ENCODE data around the gene PTPRU. TPM values are rescaled to one million over a fixed set of nuclear protein-coding genes. Genes with fewer than 3 reads are reported as not detected.

PTPRU gene
- total RNA-seq, 2 experiments from 2014 or later: 0.16 to 0.56 TPM

DNA sequence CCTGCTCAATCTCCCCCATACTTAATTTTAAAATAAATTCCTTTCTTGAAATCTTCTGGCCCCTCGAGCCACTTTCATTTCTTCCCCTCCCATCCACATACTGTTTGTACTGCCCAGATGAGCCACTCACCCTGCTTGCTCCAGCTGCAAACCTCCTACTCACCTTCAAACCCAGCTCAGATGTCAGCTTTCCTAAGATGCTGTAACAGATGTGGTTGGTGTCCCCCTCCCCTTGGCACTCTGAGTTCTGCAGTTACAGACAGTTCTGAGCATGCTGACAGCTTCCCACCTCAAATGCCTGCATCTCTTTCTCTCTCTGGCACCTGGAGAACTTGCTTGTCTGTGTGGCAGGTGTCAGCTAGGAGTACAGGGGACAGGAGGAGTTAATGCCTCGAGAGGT, 106.7 kb downstream of the PTPRU start:
- H3K9me3 Mint-ChIP-seq: no peaks in the 10 kb centered on the region
- intact Hi-C loops (cut with DNase I, micrococcal nuclease): no loop called here
- no peaks in the 10 kb centered on the region for H3K9me3 ChIP-seq (ENCODE audit: control insufficient read depth in 1 of 2, insufficient read depth in 1 of 2, low read length in 2 of 2)
- H3K4me1 ChIP-seq (ENCODE audit: insufficient read depth, low read length): no peaks in the 10 kb centered on the region
- no peak overlapping the region for H3K27ac Mint-ChIP-seq
- peaks cover 56% of the 10 kb centered on the region for H3K27me3 Mint-ChIP-seq
- no peaks in the 10 kb centered on the region for H3K36me3 Mint-ChIP-seq (ENCODE audit: low read depth)
- H3K27me3 ChIP-seq (ENCODE audit: control insufficient read depth in 1 of 2, insufficient read depth in 2 of 2, low read length in 2 of 2): peaks cover 7 to 11% of the 10 kb centered on the region in 2 experiments
- no peak overlapping the region for H3K4me3 Mint-ChIP-seq
- no peak overlapping the region for H3K4me3 ChIP-seq (ENCODE audit: low read length)
- DNase-seq (no peak), ATAC-seq (ENCODE audit: poor library complexity) (no peak)
- TF ChIP-seq, protein P1, sequence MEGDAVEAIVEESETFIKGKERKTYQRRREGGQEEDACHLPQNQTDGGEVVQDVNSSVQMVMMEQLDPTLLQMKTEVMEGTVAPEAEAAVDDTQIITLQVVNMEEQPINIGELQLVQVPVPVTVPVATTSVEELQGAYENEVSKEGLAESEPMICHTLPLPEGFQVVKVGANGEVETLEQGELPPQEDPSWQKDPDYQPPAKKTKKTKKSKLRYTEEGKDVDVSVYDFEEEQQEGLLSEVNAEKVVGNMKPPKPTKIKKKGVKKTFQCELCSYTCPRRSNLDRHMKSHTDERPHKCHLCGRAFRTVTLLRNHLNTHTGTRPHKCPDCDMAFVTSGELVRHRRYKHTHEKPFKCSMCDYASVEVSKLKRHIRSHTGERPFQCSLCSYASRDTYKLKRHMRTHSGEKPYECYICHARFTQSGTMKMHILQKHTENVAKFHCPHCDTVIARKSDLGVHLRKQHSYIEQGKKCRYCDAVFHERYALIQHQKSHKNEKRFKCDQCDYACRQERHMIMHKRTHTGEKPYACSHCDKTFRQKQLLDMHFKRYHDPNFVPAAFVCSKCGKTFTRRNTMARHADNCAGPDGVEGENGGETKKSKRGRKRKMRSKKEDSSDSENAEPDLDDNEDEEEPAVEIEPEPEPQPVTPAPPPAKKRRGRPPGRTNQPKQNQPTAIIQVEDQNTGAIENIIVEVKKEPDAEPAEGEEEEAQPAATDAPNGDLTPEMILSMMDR (IDR thresholded peaks at IDR 0.05): no peak
- ChIA-PET POLR2A (no interaction called here), CTCF (no interaction called here)
- H3K4me1 Mint-ChIP-seq (ENCODE audit: low read depth): no peaks in the 10 kb centered on the region
- H3K27ac ChIP-seq (ENCODE audit: low read depth in 1 of 2, low read length in 2 of 2): no peak overlapping the region
- no peaks in the 10 kb centered on the region for H3K36me3 ChIP-seq (ENCODE audit: insufficient read depth, low read length)

DNA sequence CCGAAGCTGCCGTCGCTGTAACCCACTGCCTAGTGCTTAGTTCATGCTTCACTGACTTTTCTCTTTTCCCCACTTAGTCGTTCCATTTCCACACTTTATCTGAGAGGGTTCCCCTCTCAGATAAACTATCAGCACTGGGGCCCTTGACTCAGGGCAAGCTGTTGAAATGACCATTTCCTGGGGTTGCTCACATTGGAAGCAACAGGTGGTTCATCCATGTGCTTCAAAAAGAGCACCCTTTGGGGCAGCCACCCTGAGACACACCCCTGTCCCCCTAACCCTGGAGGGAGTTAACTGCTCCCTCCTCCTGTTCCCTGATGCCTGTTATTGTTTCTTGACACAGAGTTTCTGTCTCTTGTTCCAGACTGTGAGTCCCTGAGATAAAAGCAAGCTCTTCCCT, 107.2 kb downstream of the PTPRU start:
- H3K36me3 Mint-ChIP-seq (ENCODE audit: low read depth): no peaks in the 10 kb centered on the region
- H3K27me3 Mint-ChIP-seq: peaks cover 56% of the 10 kb centered on the region
- no peaks in the 10 kb centered on the region for H3K9me3 ChIP-seq (ENCODE audit: control insufficient read depth in 1 of 2, insufficient read depth in 1 of 2, low read length in 2 of 2)
- H3K4me3 Mint-ChIP-seq: no peak overlapping the region
- no peaks in the 10 kb centered on the region for H3K36me3 ChIP-seq (ENCODE audit: insufficient read depth, low read length)
- ATAC-seq (ENCODE audit: poor library complexity) (no peak), DNase-seq (no peak)
- no peak overlapping the region for H3K27ac ChIP-seq (ENCODE audit: low read depth in 1 of 2, low read length in 2 of 2)
- POLR2A ChIA-PET: no interaction called here
- H3K4me1 Mint-ChIP-seq (ENCODE audit: low read depth): no peaks in the 10 kb centered on the region
- H3K4me1 ChIP-seq (ENCODE audit: insufficient read depth, low read length): no peaks in the 10 kb centered on the region
- no peaks in the 10 kb centered on the region for H3K9me3 Mint-ChIP-seq
- TF ChIP-seq, protein P1 (IDR thresholded peaks at IDR 0.05): no peak
- no peak overlapping the region for H3K4me3 ChIP-seq (ENCODE audit: low read length)
- H3K27ac Mint-ChIP-seq: no peak overlapping the region
- intact Hi-C loops (cut with DNase I, micrococcal nuclease): no loop called here
- peaks cover 7 to 12% of the 10 kb centered on the region in 2 experiments for H3K27me3 ChIP-seq (ENCODE audit: control insufficient read depth in 1 of 2, insufficient read depth in 2 of 2, low read length in 2 of 2)
- CTCF ChIA-PET: no interaction called here

DNA sequence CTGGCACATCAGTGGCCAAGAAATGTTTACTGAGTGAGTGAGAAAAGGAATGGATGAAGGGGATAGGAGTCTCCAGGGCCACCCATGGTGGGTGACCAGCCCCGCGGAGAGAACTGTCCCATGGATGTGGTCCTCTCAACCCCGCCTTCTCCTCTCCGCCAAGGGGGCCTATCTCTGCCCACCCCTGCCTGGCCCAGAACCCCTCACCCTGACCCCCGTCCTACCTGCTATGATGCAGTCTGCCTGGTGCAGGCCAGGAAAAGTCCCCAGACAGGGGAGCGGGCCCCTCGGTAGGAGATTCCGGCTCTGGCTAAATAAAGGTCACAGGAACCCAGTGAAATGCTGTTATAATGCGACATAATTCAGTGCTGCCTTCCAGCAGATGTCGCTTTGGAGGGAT, 107.6 kb downstream of the PTPRU start:
- Histone ChIP-seq H3K27ac (ENCODE audit: low read depth in 1 of 2, low read length in 2 of 2) (no peak overlapping the region), H3K36me3 (ENCODE audit: insufficient read depth, low read length) (no peaks in the 10 kb centered on the region), H3K4me3 (ENCODE audit: low read length) (no peak overlapping the region), H3K9me3 (ENCODE audit: control insufficient read depth in 1 of 2, insufficient read depth in 1 of 2, low read length in 2 of 2) (no peaks in the 10 kb centered on the region), H3K27me3 (ENCODE audit: control insufficient read depth in 1 of 2, insufficient read depth in 2 of 2, low read length in 2 of 2) (peaks cover 7 to 12% of the 10 kb centered on the region in 2 experiments), H3K4me1 (ENCODE audit: insufficient read depth, low read length) (no peaks in the 10 kb centered on the region)
- no peaks in the 10 kb centered on the region for H3K9me3 Mint-ChIP-seq
- peaks cover 56% of the 10 kb centered on the region for H3K27me3 Mint-ChIP-seq
- ATAC-seq (ENCODE audit: poor library complexity) (no peak), DNase-seq (no peak)
- H3K4me3 Mint-ChIP-seq: no peak overlapping the region
- H3K27ac Mint-ChIP-seq: no peak overlapping the region
- no peaks in the 10 kb centered on the region for H3K4me1 Mint-ChIP-seq (ENCODE audit: low read depth)
- ChIA-PET CTCF (no interaction called here), POLR2A (no interaction called here)
- TF ChIP-seq, protein P1 (IDR thresholded peaks at IDR 0.05): no peak
- no peaks in the 10 kb centered on the region for H3K36me3 Mint-ChIP-seq (ENCODE audit: low read depth)
- intact Hi-C loops (cut with DNase I, micrococcal nuclease): no loop called here

Data from CD4-positive, alpha-beta T cell (primary cell).